Uterus (tissue), 4 donors: ENCODE data around the gene NPIPB9. TPM values are rescaled to one million over a fixed set of nuclear protein-coding genes. Genes with fewer than 3 reads are reported as not detected.
"Not testable (repeated sequence)": the region's sequence is repeated elsewhere in the genome, so short reads cannot be mapped to it uniquely, and the experiment has no call there.

Source experiments
- DNase-seq, 2 donors: peaks; one replicate each; pipeline ENCODE4 v3.0.0-alpha.2; 2019 to 2020
- H3K27ac ChIP-seq, 2 donors: fragments of 200-600 bp; sonication (generic); 1 replicate in 1 of 2; 2 replicates in 1 of 2; pipeline ENCODE4 v1.5.1; 2016 to 2018
- H3K27me3 ChIP-seq, 2 donors: fragments of 200-600 bp; sonication (generic); one replicate each; pipeline ENCODE4 v1.5.1; 2018 to 2019; ENCODE audit warnings: control low read depth in 1 of 2
- H3K36me3 ChIP-seq, 2 donors: fragments of 200-600 bp; sonication (generic); one replicate each; pipeline ENCODE4 v1.5.1; 2019; ENCODE audit warnings: control low read depth in 1 of 2
- H3K4me1 ChIP-seq, 2 donors: fragments of 200-600 bp; sonication (generic); one replicate each; pipeline ENCODE4 v1.5.1; 2018 to 2019; ENCODE audit warnings: control low read depth in 1 of 2
- H3K4me3 ChIP-seq, 2 donors: fragments of 200-600 bp; sonication (generic); 1 replicate in 1 of 2; 2 replicates in 1 of 2; pipeline ENCODE4 v1.5.1; 2018 to 2019; ENCODE audit warnings: mild to moderate bottlenecking in 1 of 2
- H3K9me3 ChIP-seq, 2 donors: fragments of 200-600 bp; sonication (generic); one replicate each; pipeline ENCODE4 v1.5.1; 2019; ENCODE audit warnings: control low read depth in 1 of 2
- intact Hi-C: fragments of 100-400 bp; cut with DNase I; formaldehyde crosslinking; loops from one replicate; pipeline ENCODE4 v1.15.1; 2023; ENCODE audit warnings: low total_unique reads
- total RNA-seq, 4 donors: library from RNA; depleted of rRNA in 3 of 4; stranded (reverse); fragments of >200 nt in 3 of 4; gene quantifications; one replicate each; pipeline versions ENCODE4 v1.1.0 to v1.2.4, GENCODE V29; 2014 to 2023
- donor health status: DM: yes; HTN: yes; CAD: no.

NPIPB9 gene
- total RNA-seq: 1 to 10 TPM; 2.4 to 9.8 (median 6.7) TPM

DNA sequence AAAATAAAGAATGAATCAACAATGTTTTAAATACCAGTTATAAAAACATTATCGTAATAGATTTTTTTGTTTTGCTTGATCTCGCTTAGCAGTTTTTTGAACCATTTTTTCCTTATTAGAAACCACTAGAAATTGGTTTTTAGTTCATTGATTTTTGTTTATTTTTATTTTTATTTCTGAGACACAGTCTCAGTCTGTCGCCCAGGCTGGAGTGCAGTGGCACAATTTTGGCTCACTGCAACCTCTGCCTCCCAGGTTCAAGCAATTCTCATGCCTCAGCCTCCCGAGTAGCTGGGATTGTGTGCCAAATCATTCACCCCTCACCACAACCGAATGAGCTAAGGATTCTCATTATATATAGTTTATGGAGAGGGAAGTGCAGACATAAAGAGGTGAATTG is at the start of gene NPIPB9:
TSS of gene NPIPB9 (plus strand) at position 301 of the 400 bp plus-strand sequence.
- intact Hi-C loops: not testable (repeated sequence)

DNA sequence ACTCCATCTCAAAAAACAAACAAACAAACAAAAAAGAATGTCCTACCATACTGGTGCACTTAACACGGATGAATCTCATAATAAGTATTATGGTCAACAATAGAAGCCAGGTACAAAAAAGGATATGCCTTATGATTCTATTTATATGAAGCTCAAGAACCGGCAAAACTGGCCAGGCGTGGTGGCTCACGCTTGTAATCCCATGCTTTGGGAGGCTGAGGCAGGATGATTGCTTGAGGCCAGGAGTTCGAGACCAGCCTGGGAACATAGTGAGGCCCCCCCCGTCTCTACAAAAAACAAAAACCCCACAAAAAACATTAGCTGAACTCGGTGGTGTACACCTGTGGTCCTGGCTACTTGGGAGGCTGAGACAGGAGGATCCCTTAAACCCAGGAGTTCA is 47.3 kb upstream of the NPIPB9 start:
- intact Hi-C loops, H3K9me3 ChIP-seq, DNase-seq, H3K4me3 ChIP-seq, H3K27me3 ChIP-seq, H3K27ac ChIP-seq, H3K36me3 ChIP-seq, H3K4me1 ChIP-seq: not testable (repeated sequence)

More for the DNA sequence above, at the start of gene NPIPB9:
- not testable (repeated sequence) for H3K27ac ChIP-seq, H3K9me3 ChIP-seq, DNase-seq, H3K27me3 ChIP-seq, H3K4me3 ChIP-seq, H3K36me3 ChIP-seq, H3K4me1 ChIP-seq

DNA sequence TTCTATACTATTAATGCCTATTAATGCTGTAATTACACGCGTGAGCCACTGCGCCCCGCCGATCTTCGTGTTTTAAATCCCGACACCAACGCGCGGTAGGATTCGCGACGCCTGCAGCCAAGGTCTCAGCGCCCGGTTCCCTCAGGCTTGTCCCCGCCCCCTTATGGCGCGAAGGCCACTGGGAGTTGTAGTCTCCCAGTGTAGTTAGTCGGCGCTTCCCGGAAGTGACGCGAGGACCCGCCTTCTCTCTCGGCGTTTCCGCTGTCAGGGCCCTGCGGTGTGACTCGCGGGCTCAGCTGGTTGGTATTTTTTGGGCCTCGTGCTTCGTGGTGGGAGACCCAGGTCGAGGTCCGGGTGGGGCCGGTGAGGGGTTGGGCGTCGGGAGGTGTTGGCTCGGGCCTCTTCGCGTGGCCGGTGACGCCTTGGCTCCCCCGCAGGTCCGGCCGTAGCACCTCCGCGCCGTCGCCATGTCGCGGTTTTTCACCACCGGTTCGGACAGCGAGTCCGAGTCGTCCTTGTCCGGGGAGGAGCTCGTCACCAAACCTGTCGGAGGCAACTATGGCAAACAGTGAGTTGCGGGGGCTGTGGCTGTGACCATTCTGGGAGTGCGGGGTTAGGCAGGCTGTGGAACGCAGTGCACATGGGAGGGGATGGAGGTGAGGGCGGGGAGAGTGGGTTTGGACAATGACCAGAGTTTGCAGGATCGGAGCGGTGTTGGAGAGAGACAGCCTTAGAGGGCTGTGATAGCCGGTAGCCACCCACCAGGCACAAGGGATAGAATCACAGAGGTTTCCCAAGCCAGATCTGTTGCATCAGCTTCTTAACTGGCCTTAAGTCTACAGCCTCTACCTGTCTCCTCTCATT is 40.1 kb upstream of the NPIPB9 start, which contains the start of gene EIF3C:
TSS of gene EIF3C (plus strand) at position 245 of the 864 bp plus-strand sequence. CDS start at position 468, 223 bp downstream.
- H3K4me3 ChIP-seq, H3K36me3 ChIP-seq, DNase-seq, H3K27me3 ChIP-seq, intact Hi-C loops, H3K9me3 ChIP-seq, H3K4me1 ChIP-seq, H3K27ac ChIP-seq: not testable (repeated sequence)

DNA sequence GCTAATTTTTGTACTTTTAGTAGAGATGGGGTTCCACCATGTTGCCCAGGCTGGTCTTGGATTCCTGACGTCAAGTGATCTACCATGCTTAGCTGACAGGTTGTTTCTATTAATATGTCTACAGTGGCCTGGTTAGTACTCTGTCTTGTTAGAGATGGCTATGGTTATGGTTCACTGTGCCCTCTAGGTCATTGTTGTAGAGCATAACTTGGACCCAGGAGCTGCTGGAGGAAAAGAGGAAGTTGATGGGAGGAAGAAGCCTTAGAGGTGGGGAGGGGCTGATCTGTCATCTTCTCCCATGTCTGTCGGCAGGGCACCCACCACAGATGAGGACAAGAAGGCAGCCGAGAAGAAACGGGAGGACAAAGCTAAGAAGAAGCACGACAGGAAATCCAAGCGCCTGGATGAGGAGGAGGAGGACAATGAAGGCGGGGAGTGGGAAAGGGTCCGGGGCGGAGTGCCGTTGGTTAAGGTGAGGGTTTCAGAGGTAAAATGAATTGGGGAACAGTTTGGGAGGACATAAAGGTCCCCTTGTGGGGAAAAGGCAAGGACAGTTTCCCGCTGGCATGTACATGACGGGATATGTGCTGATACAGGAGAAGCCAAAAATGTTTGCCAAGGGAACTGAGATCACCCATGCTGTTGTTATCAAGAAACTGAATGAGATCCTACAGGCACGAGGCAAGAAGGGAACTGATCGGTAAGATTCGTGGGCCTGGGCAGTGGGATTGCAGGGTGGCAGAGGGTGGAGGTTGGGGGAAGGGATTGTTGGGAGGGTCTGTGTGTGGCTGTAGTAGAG is 28.5 kb upstream of the NPIPB9 start:
- H3K36me3 ChIP-seq, H3K27ac ChIP-seq, DNase-seq, H3K4me3 ChIP-seq, H3K27me3 ChIP-seq, H3K9me3 ChIP-seq, H3K4me1 ChIP-seq, intact Hi-C loops: not testable (repeated sequence)

DNA sequence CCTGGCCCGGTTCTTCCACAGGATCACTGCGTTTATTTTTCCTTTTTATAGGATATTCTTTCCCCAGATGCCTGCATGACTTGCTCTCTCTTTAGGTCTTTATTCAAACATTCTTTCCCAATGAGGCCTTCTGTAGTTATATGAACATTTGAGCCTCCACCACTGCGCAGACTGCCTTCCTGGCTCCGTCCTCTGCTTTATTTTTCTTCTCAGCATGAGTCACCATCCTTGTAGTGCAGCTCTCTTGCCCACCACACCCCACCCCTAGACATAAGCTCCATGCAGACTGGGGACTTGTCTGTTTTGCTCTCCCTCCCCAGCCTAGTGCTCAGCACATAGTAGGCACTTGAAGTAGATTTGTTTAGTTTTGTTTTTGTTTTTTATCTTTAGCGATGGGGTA is 20.3 kb upstream of the NPIPB9 start:
- intact Hi-C loops, H3K27me3 ChIP-seq, DNase-seq, H3K27ac ChIP-seq, H3K9me3 ChIP-seq, H3K4me3 ChIP-seq, H3K36me3 ChIP-seq, H3K4me1 ChIP-seq: not testable (repeated sequence)

DNA sequence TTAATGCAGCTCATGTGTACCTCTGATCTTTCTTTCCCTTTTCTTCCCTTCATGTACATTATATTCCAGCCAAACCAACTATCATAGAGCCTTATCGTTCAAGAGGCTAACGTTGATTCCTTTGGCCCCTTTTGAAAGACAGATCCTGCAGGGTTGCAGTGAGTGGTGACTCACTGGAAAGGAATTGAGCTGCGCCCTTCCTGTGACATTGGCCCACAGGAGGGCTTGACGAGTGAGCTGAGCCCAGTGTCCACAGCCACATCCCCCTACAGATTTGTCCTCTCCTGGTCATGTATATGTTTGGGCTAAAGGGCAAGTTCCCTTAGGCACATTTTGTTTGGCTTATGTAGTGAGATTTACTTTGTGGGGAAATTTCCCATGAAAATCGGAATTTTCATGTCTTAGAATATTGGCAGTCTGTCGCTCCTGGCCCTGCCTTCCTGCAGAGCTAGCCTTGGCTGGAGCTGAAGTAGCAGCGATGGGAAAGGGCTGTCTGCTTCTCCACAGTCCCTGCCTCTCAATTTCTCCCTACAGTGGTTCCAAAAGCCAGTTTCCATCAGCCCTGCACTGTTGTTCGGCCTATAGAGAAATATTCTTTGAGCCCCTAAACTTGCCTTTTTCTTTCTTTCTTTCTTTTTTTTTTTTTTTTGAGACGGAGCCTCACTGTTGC is 19.0 kb upstream of the NPIPB9 start:
- DNase-seq, H3K4me3 ChIP-seq, H3K27ac ChIP-seq, H3K27me3 ChIP-seq, H3K36me3 ChIP-seq, H3K9me3 ChIP-seq, intact Hi-C loops, H3K4me1 ChIP-seq: not testable (repeated sequence)

DNA sequence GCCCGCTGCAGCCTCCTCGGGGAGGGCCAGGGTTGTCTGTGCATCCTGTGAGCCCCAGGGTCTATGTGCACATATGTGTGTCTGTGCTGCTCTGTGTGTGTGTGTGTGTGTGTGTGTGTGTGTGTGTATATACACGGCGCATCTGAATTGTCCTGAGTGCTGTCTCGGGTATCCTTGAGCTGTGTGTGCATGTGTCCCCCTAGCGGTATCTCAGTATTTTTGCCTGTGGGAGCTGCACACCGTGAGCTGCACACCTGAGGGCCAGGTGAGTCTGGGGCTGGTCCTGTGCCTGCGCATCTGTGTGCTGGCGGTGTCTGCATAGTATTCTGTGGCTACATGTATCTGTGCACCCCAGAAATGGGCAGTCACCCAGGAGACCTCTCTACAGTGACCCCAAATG is 11.8 kb upstream of the NPIPB9 start:
- H3K4me1 ChIP-seq, H3K9me3 ChIP-seq, H3K36me3 ChIP-seq, H3K4me3 ChIP-seq, intact Hi-C loops, H3K27me3 ChIP-seq, DNase-seq, H3K27ac ChIP-seq: not testable (repeated sequence)

DNA sequence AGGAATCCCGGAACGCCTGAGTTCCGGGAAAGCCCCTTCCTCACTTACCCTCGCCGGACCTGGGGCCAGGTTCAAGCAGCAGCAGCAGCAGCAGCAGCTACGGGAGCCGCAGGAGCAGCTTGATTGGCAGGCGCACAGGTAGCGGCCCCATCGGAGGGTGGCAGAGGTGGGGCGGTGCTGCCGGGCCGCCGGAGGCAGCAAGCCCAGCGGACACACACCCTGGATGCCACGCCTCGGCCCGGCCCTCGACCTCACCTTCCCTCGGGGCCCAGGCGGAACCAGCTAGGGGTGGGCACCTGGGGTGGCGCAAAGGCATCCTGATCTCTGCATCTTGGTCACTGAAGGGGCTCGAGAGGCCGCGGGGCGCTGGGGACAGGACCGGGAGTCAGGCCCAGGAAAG is 11.0 kb upstream of the NPIPB9 start:
- DNase-seq, H3K9me3 ChIP-seq, H3K27me3 ChIP-seq, intact Hi-C loops, H3K4me3 ChIP-seq, H3K27ac ChIP-seq, H3K4me1 ChIP-seq, H3K36me3 ChIP-seq: not testable (repeated sequence)

DNA sequence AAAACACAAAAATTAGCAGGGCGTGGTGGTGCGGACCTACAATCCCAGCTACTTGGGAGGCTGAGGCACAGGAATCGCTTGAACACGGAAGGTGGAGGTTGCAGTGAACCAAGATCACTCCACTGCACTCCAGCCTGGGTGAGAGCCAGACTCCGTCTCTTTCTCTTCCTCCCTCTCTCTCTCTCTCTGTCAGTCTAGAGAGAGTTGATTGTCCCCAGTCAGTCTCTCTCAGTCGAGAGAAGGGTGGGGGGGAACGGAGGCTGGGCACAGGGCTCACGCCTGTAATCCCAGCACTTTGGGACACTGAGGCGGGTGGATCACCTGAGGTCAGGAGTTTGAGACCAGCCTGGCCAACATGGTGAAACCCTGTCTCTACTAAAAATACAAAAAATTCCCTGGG is 10.3 kb upstream of the NPIPB9 start:
- H3K4me3 ChIP-seq, H3K36me3 ChIP-seq, H3K27ac ChIP-seq, DNase-seq, H3K27me3 ChIP-seq, H3K4me1 ChIP-seq, H3K9me3 ChIP-seq, intact Hi-C loops: not testable (repeated sequence)

DNA sequence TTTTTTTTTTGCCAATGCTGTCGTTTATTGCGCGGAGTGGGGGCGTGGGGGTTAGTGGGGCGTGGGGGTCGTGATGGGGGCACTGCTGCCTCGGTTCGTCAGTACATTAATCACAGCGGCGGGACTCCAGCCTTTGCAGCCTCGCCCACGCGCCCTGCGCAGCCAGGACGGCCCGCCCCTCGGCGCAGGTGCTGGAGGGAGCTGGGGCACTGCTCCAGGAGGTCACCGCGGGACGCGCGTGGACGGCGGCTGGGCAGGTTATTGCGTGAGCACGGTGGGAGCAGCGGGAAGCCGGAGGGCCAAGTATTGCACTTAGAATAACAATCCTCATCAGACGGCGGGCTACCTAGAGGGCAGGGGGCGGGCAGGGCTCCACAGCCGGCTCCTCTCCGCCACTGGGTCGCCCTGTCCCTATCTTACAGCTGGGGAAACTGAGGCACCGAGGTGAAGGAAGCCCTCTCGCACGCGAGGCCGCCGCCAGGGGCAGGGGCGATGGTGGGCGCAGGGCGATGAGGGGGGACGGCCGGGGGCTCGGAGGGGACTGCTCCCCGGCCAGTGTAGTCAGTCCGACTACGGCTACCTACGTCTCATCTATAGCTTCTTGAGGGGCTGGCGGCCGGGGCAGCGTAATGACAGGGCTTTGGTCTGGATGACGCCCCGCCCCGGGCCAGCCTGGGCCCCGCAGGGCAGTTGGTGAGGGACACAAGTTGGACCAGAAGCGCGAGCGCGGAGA is 4.8 kb upstream of the NPIPB9 start:
- DNase-seq, H3K36me3 ChIP-seq: not testable (repeated sequence)

More for the DNA sequence above, 4.8 kb upstream of the NPIPB9 start:
- intact Hi-C loops, H3K27ac ChIP-seq, H3K4me1 ChIP-seq, H3K27me3 ChIP-seq, H3K4me3 ChIP-seq, H3K9me3 ChIP-seq: not testable (repeated sequence)
